SU-DHL-6 (cell line): ENCODE measurements around the gene POU2F3.

ENCODE experiments used
- H2AFZ ChIP-seq: fragments of 200-600 bp; sonication (generic); 2 replicates; pipeline ENCODE4 v1.6.1; 2014; ENCODE audit warnings: low read depth, mild to moderate bottlenecking, moderate library complexity, mixed read lengths, antibody characterized with exemption, low read length; ENCODE audit not compliant: severe bottlenecking
- H3F3A ChIP-seq: fragments of 200-600 bp; shearing (Covaris generic); 2 replicates; pipeline ENCODE4 v1.6.0; 2016; ENCODE audit warnings: antibody characterized with exemption, mild to moderate bottlenecking; ENCODE audit not compliant: insufficient read depth
- H3K27ac ChIP-seq: fragments of 200-600 bp; sonication (generic); 2 replicates; pipeline ENCODE4 v1.5.1; 2016; ENCODE audit warnings: low read depth, mild to moderate bottlenecking, low read length, moderate library complexity, mixed read lengths
- H3K27me3 ChIP-seq: fragments of 200-600 bp; sonication (generic), shearing (Covaris generic); 2 replicates; pipeline ENCODE4 v1.6.0; 2014; ENCODE audit warnings: mild to moderate bottlenecking, low read length
- H3K36me3 ChIP-seq: fragments of 200-600 bp; sonication (generic); 2 replicates; pipeline ENCODE4 v1.6.1; 2014; ENCODE audit warnings: mild to moderate bottlenecking, low read length, mixed read lengths
- H3K4me2 ChIP-seq: fragments of 300-600, 200-600 bp; shearing (Covaris generic), sonication (generic); 2 replicates; pipeline ENCODE4 v1.6.0; 2014; ENCODE audit warnings: low read length, low read depth, mild to moderate bottlenecking; ENCODE audit not compliant: poor library complexity, severe bottlenecking
- H3K4me3 ChIP-seq: fragments of 200-600 bp; sonication (generic); 2 replicates; pipeline ENCODE4 v1.5.1; 2014; ENCODE audit warnings: antibody characterized with exemption, low read length, mild to moderate bottlenecking, mixed read lengths; ENCODE audit not compliant: insufficient read depth, poor library complexity, severe bottlenecking
- H3K79me2 ChIP-seq: fragments of 200-600 bp; sonication (generic); 2 replicates; pipeline ENCODE4 v1.6.1; 2014; ENCODE audit warnings: mild to moderate bottlenecking, low read length, moderate library complexity; ENCODE audit not compliant: insufficient read depth
- H3K9ac ChIP-seq: fragments of 200-600 bp; sonication (generic); 2 replicates; pipeline ENCODE4 v1.7.0; 2014; ENCODE audit warnings: mild to moderate bottlenecking, low read length
- H3K9me2 ChIP-seq: fragments of 200-600 bp; sonication (generic); replicated peaks from 2 replicates; pipeline ENCODE4 v1.6.1; 2014; ENCODE audit warnings: low read length; ENCODE audit not compliant: insufficient read depth
- H3K9me3 ChIP-seq: fragments of 200-600 bp; sonication (generic); 2 replicates; pipeline ENCODE4 v1.6.1; 2014; ENCODE audit warnings: low read length, mixed read lengths; ENCODE audit not compliant: insufficient read depth
- H4K20me1 ChIP-seq: fragments of 200-600 bp; sonication (generic); 2 replicates; pipeline ENCODE4 v1.6.1; 2014; ENCODE audit warnings: low read depth, mild to moderate bottlenecking, antibody characterized with exemption, low read length, moderate library complexity, mixed read lengths
- CTCF ChIP-seq: fragments of 200-600 bp; sonication (generic); IDR thresholded peaks from one replicate; pipeline ENCODE4 v1.5.1; 2017; ENCODE audit warnings: antibody characterized with exemption, mild to moderate bottlenecking, low read length, moderate library complexity; ENCODE audit not compliant: insufficient read depth, poor library complexity, severe bottlenecking
- EZH2phosphoT487 ChIP-seq: fragments of 200-600 bp; sonication (generic), shearing (Covaris generic); conservative IDR thresholded peaks from 2 replicates; pipeline ENCODE4 v1.6.1; 2018; ENCODE audit warnings: mild to moderate bottlenecking, antibody characterized with exemption, low read length, moderate library complexity, mixed read lengths

Gene POU2F3

GRCh38 chr11:120229451-120230424, 10.2 kb upstream of the POU2F3 start:
- H3K79me2 ChIP-seq, result no peaks in the 10 kb centered on the region
- H2AFZ ChIP-seq, result no peak overlapping the region
- no peaks in the 10 kb centered on the region for H3K36me3 ChIP-seq
- H4K20me1 ChIP-seq, result no peaks in the 10 kb centered on the region
- no peaks in the 10 kb centered on the region for H3K27me3 ChIP-seq
- H3K9ac ChIP-seq, result no peak overlapping the region
- no peaks in the 10 kb centered on the region for H3F3A ChIP-seq
- H3K4me3 ChIP-seq, result no peak overlapping the region
- no peaks in the 10 kb centered on the region for H3K9me2 ChIP-seq
- H3K4me2 ChIP-seq, result no peak overlapping the region
- TF ChIP-seq CTCF (peak; percentile 52), EZH2phosphoT487 (no peak)
- no peak overlapping the region for H3K27ac ChIP-seq
- no peaks in the 10 kb centered on the region for H3K9me3 ChIP-seq

DNA sequence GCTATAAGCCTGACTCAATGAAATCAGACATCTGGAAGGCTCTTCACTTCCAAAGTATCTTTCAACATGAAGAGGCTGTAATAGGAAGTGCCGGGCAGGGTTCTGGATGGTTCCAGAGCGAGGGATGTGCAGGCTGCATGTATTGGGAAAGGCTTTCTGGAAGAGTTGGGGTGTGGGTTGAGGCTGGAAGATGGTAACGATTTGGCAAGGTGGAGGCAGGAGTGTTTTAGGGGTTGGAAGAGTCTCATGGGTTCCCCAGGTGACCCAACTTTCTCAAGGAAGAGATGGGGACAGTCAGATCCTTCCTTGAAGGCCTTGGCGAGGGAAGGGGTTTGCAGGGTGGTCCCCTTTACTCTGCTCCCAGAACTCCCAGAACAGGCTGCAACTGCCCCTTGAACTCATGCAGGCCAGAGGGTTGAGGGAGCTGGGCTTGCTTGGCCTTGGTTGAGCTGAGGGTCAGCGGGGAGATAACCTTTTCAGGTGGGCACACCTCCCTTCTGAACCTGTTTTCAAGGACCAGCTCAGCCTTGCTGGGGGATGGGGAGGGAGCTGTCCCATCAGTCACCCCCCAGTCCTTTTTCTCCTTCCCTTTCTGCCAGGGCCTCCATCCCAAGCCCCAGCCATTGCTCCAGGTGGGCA, 9.4 kb upstream of the POU2F3 start:
- Histone ChIP-seq H3K27ac (no peak overlapping the region), H3F3A (no peaks in the 10 kb centered on the region), H3K4me3 (no peak overlapping the region), H4K20me1 (no peaks in the 10 kb centered on the region), H3K36me3 (no peaks in the 10 kb centered on the region), H3K9me2 (no peaks in the 10 kb centered on the region), H3K27me3 (no peaks in the 10 kb centered on the region), H3K9ac (no peak overlapping the region), H2AFZ (no peak overlapping the region), H3K4me2 (no peak overlapping the region), H3K79me2 (no peaks in the 10 kb centered on the region), H3K9me3 (no peaks in the 10 kb centered on the region)
- TF ChIP-seq EZH2phosphoT487 (no peak), CTCF (no peak)

DNA sequence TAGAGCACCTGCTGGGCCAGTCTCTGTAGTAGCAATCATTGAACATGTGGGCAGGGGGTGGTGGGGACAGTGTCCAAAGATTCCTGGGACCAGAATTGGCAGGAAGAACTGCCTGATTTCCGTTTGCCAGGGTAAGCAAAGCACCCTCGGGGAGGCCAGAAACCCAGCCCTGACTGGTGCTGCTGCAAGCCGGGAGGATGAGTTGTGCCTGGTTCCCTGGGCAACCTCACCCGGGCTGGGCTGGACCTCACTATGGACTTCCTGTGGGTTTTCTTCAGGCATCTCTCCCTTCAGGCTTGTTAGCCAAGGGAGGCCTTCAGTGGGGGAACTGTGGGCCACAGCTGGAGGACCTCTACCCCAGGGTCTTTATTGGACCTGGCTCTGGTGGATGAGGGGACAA, 8.0 kb upstream of the POU2F3 start:
- H3K4me3 ChIP-seq, result no peak overlapping the region
- no peak overlapping the region for H2AFZ ChIP-seq
- H3K4me2 ChIP-seq, result no peak overlapping the region
- H3K36me3 ChIP-seq, result no peaks in the 10 kb centered on the region
- no peaks in the 10 kb centered on the region for H3K9me3 ChIP-seq
- H3F3A ChIP-seq, result no peaks in the 10 kb centered on the region
- no peak overlapping the region for H3K27ac ChIP-seq
- H3K9ac ChIP-seq, result no peak overlapping the region
- no peak for TF ChIP-seq CTCF
- no peak for TF ChIP-seq EZH2phosphoT487
- H3K27me3 ChIP-seq, result no peaks in the 10 kb centered on the region
- no peaks in the 10 kb centered on the region for H3K9me2 ChIP-seq
- no peaks in the 10 kb centered on the region for H4K20me1 ChIP-seq
- H3K79me2 ChIP-seq, result no peaks in the 10 kb centered on the region
